HepG2 (cell line): ENCODE data around the gene CTCF. TPM values are rescaled to one million over a fixed set of nuclear protein-coding genes. Genes with fewer than 3 reads are reported as not detected.
A peak's percentile ranks its signal among the peaks of the same experiment; 100 is the strongest.

Experiments used
- CTCF ChIP-seq: sonication (generic); formaldehyde crosslinking; IDR thresholded peaks from 2 replicates; pipeline ENCODE4 v1.5.0; 2020; ENCODE audit warnings: mild to moderate bottlenecking, missing genetic modification reagents, moderate library complexity
- DR1 ChIP-seq: sonication (generic); formaldehyde crosslinking; IDR thresholded peaks from 2 replicates; pipeline ENCODE4 v1.8.0; 2021; ENCODE audit warnings: mild to moderate bottlenecking, missing genetic modification reagents, inconsistent platforms
- EP300 ChIP-seq, 3 experiments: sonication (generic) in 1 of 3; formaldehyde crosslinking in 1 of 3; IDR thresholded peaks; 2 replicates each; pipeline versions ENCODE4 v1.5.1 to v1.6.1; 2011 to 2020; ENCODE audit warnings: low read depth in 2 of 3, low read length in 2 of 3, borderline replicate concordance in 1 of 3, improper control_type of control experiment in 1 of 3, mild to moderate bottlenecking in 1 of 3, missing genetic modification reagents in 1 of 3, moderate library complexity in 1 of 3
- ESRRA ChIP-seq: sonication (generic); formaldehyde crosslinking; IDR thresholded peaks from 2 replicates; pipeline ENCODE4 v1.5.1; 2020; ENCODE audit warnings: mild to moderate bottlenecking, low read depth, missing genetic modification reagents
- HDAC1 ChIP-seq: sonication (generic); formaldehyde crosslinking; IDR thresholded peaks from 2 replicates; pipeline ENCODE4 v1.5.1; 2020; ENCODE audit warnings: mild to moderate bottlenecking, missing genetic modification reagents
- HDAC2 ChIP-seq: sonication (generic); formaldehyde crosslinking; IDR thresholded peaks from 2 replicates; pipeline ENCODE4 v1.4.0; 2020; ENCODE audit warnings: missing genetic modification reagents
- HNRNPLL ChIP-seq: fragments of 200-400 bp; formaldehyde crosslinking; IDR thresholded peaks from 2 replicates; pipeline ENCODE4 v1.6.1; 2017; ENCODE audit warnings: mild to moderate bottlenecking, low read depth, low read length; ENCODE audit not compliant: poor library complexity, severe bottlenecking
- NONO ChIP-seq, 2 experiments: fragments of 450-650 bp in 1 of 2; sonication (generic) in 1 of 2; formaldehyde crosslinking in 1 of 2; IDR thresholded peaks in 1 of 2; conservative IDR thresholded peaks in 1 of 2; 2 replicates each; pipeline versions ENCODE4 v1.6.1 to v1.8.0; 2017 to 2022; ENCODE audit warnings: mild to moderate bottlenecking in 1 of 2, missing genetic modification reagents in 1 of 2, moderate library complexity in 1 of 2
- NR0B2 ChIP-seq: sonication (generic); formaldehyde crosslinking; IDR thresholded peaks from 2 replicates; pipeline ENCODE4 v1.4.0; 2020; ENCODE audit warnings: mild to moderate bottlenecking, missing genetic modification reagents
- POGZ ChIP-seq: sonication (generic); formaldehyde crosslinking; IDR thresholded peaks from 2 replicates; pipeline ENCODE4 v1.4.0; 2020; ENCODE audit warnings: mild to moderate bottlenecking, missing genetic modification reagents
- SNRNP70 ChIP-seq: fragments of 200-400 bp; formaldehyde crosslinking; IDR thresholded peaks from 2 replicates; pipeline ENCODE4 v1.6.1; 2017; ENCODE audit warnings: mild to moderate bottlenecking, low read depth, low read length, moderate library complexity
- SP2 ChIP-seq: sonication (generic); formaldehyde crosslinking; IDR thresholded peaks from 2 replicates; pipeline ENCODE4 v1.5.1; 2020; ENCODE audit warnings: mild to moderate bottlenecking, missing genetic modification reagents
- ZBTB33 ChIP-seq: sonication (generic); formaldehyde crosslinking; IDR thresholded peaks from 2 replicates; pipeline ENCODE4 v1.4.0; 2020; ENCODE audit warnings: missing genetic modification reagents
- ZNF121 ChIP-seq: sonication (generic); formaldehyde crosslinking; IDR thresholded peaks from 2 replicates; pipeline ENCODE4 v1.5.0; 2020; ENCODE audit warnings: mild to moderate bottlenecking, missing genetic modification reagents
- ZNF672 ChIP-seq: sonication (generic); formaldehyde crosslinking; IDR thresholded peaks from 2 replicates; pipeline ENCODE4 v1.8.1; 2022; ENCODE audit warnings: missing genetic modification reagents
- ZNF782 ChIP-seq: sonication (generic); formaldehyde crosslinking; IDR thresholded peaks from 2 replicates; pipeline ENCODE4 v1.4.0; 2020; ENCODE audit warnings: missing genetic modification reagents, mild to moderate bottlenecking, borderline replicate concordance
- polyA plus RNA-seq, 8 experiments: library from polyadenylated mRNA; depleted of rRNA in 3 of 8; stranded (reverse) in 7 of 8; unstranded in 1 of 8; fragments of >200 nt; fragmentation: Illumina TruSeq in 4 of 8; extraction: Trizol in 4 of 8; gene quantifications; 2 replicates each; pipeline versions ENCODE4 v1.2.1 to v1.2.3, GENCODE V29; 2011 to 2016; ENCODE audit warnings: low read depth in 4 of 8, missing spikeins in 1 of 8, mixed read lengths in 1 of 8; ENCODE audit not compliant: insufficient read depth in 1 of 8
- total RNA-seq, 5 experiments: library from RNA; depleted of rRNA; stranded (reverse); fragments of >200 nt; fragmentation: Illumina TruSeq; extraction: Trizol; gene quantifications; 2 replicates each; pipeline ENCODE4 v1.2.3, GENCODE V29; 2016; ENCODE audit warnings: low read depth in 1 of 5
- TF ChIP-seq, protein P1 (sequence below): sonication (generic); formaldehyde crosslinking; IDR thresholded peaks from 2 replicates; pipeline ENCODE4 v1.4.0; 2020; ENCODE audit warnings: mild to moderate bottlenecking, missing genetic modification reagents, borderline replicate concordance

Gene CTCF
- total and polyA plus RNA-seq, 2 of the 13 experiments (the other 11 are each of a cell fraction or from before 2014, with no cell fraction given), result 19.5 to 37.5 TPM

GRCh38 chr16:67663151-67663876, 101.0 kb downstream of the CTCF start (continued):
- TF ChIP-seq NONO (IDR thresholded peaks at IDR 0.05) (no peak), NONO (CRISPR knock-in tag; conservative IDR thresholded peaks at IDR 0.05) (0 out of 2 replicates have a peak, but pooled peaks have one; percentile 34), DR1 (CRISPR knock-in tag) (no peak), SNRNP70 (no peak), ZBTB33 (CRISPR knock-in tag) (peak; percentile 70), CTCF (CRISPR knock-in tag) (peak; percentile 46), POGZ (CRISPR knock-in tag) (no peak), ESRRA (no peak), ZNF121 (CRISPR knock-in tag) (no peak), ZNF782 (CRISPR knock-in tag) (0 out of 2 replicates have a peak, but pooled peaks have one; percentile 32), ZNF672 (CRISPR knock-in tag) (no peak), HNRNPLL (no peak), SP2 (no peak), EP300 (IDR thresholded peaks at IDR 0.05; ENCODE audit: low read depth in 2 of 2, low read length in 2 of 2) (no peak), EP300 (CRISPR knock-in tag; IDR thresholded peaks at IDR 0.05; ENCODE audit: borderline replicate concordance) (no peak), HDAC2 (CRISPR knock-in tag) (no peak), NR0B2 (no peak), HDAC1 (CRISPR knock-in tag) (no peak)
- TF ChIP-seq, protein P1, sequence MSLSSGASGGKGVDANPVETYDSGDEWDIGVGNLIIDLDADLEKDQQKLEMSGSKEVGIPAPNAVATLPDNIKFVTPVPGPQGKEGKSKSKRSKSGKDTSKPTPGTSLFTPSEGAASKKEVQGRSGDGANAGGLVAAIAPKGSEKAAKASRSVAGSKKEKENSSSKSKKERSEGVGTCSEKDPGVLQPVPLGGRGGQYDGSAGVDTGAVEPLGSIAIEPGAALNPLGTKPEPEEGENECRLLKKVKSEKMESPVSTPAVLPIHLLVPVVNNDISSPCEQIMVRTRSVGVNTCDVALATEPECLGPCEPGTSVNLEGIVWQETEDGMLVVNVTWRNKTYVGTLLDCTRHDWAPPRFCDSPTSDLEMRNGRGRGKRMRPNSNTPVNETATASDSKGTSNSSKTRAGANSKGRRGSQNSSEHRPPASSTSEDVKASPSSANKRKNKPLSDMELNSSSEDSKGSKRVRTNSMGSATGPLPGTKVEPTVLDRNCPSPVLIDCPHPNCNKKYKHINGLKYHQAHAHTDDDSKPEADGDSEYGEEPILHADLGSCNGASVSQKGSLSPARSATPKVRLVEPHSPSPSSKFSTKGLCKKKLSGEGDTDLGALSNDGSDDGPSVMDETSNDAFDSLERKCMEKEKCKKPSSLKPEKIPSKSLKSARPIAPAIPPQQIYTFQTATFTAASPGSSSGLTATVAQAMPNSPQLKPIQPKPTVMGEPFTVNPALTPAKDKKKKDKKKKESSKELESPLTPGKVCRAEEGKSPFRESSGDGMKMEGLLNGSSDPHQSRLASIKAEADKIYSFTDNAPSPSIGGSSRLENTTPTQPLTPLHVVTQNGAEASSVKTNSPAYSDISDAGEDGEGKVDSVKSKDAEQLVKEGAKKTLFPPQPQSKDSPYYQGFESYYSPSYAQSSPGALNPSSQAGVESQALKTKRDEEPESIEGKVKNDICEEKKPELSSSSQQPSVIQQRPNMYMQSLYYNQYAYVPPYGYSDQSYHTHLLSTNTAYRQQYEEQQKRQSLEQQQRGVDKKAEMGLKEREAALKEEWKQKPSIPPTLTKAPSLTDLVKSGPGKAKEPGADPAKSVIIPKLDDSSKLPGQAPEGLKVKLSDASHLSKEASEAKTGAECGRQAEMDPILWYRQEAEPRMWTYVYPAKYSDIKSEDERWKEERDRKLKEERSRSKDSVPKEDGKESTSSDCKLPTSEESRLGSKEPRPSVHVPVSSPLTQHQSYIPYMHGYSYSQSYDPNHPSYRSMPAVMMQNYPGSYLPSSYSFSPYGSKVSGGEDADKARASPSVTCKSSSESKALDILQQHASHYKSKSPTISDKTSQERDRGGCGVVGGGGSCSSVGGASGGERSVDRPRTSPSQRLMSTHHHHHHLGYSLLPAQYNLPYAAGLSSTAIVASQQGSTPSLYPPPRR (CRISPR knock-in tag), result 0 out of 2 replicates have a peak, but pooled peaks have one; percentile 20
